ENCODE results near the gene ID4.

ID4 gene, protein sequence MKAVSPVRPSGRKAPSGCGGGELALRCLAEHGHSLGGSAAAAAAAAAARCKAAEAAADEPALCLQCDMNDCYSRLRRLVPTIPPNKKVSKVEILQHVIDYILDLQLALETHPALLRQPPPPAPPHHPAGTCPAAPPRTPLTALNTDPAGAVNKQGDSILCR

GRCh38 chr6:19836799-19837510, at the start of gene ID4:
Gene ID4, plus strand, starts transcription at chr6:19837370. Its CDS starts 385 bp downstream, at chr6:19837755.
- peak; percentile 74 for FAIRE-seq

DNA sequence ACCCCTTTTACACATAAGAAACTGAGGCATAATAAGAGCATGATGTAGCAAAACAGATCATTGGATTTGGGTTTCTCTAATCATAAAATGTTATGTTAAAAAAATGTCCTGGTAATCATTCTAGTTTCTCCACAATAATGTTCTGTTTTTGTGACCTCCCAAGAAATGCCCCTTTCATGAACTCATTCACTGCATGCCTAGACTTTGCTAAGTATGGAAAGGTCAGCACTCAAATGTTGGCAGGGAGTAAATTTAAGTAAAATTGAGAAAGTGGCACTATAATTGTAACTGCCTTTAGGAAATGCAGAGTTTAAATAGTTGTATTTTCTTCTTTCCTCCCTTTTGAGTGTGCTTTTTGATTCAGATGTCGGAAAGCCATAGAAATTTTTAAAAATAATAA, 48.5 kb upstream of the ID4 start:
- FAIRE-seq = no peak

DNA sequence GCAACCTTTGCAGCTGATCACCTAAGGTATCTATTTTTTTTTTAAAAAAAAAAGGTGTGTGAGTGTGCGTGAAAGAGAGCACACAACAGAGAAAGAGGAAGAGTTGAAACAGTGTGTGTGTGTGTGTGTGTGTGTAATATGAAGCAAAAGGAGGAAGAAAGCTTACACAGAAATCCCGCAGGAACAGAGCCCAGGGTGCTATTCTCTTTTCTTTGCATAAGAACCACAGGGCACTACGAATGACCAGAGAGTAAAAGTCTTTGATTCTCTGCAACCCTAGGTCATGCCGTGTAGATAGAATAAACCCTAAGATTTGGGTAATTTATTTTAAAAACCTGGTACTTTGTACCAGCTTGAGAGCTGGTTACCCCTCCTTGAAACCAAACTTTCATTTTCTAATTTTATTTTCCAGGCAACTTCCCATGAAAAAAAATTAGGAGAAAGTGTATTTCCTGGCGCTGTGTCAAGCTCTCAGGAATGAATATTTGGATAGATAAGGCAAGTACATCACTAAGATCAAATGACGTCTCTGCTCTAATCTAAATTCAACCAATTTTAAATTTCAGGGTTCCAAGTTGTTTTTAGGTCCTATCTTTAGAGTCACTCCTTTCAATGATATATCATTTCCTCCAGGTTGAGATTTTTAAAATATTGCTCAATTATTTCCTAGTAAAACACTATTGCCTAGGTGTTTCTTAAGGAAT, 47.9 kb upstream of the ID4 start:
- no peak for FAIRE-seq

DNA sequence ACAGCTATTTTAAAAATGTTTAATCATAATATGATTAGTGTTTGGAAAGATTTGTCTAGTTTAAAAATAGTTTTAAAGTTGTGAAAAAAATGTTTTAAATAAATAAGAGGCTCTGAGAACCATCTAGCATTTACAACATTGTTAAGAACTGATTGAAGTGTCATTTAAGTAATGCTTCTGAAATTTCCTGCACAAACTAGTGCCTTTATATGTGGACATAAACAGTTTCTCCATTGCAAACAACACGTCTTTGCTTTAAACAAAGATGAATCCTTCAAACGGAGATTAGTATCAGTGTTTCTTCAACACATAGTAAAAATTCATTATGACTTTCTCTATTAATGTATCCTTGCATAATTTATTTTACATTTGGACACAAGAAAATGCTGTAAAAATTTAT, 45.9 kb upstream of the ID4 start:
- no peak for FAIRE-seq

DNA sequence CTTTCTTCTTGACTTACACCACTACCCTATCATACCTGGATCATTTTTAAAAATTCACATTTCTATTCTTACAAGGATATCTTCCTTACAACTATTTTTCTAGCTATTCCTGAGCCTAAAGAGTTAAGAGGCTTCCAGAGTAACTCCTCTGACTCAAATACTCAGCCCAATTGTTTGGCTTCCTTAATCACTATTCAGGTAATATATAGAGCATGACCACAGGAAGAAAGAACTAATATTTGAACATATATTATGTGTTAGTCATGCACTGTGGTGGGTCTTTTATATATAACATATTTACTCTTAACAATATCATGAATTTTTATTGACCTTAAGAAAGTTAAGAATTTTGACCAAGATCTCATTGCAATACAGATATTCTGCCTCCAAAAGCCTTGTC, 42.0 kb upstream of the ID4 start:
- FAIRE-seq = peak; percentile 33

DNA sequence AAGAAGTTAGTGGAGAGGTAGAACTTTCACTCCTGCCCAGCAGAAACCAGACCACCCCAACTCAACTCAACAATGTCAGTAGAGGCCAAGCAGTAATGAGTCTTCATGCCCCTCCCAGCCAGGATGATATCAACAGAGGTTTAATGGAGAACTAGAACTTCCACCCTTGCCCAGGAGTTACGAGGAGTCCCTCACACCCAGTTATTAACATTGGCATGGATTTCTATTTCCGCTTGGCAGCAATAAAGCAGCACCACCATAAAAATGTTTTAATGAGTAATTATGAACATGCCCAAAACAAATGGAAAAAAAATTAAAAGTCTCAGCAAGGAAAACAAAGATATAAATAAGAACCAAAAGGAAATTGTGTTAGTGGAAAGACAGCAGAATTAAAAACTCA, 40.7 kb upstream of the ID4 start:
- FAIRE-seq = no peak

GRCh38 chr6:19798362-19798761, 38.8 kb upstream of the ID4 start:
- FAIRE-seq = no peak

GRCh38 chr6:19802656-19803055, 34.5 kb upstream of the ID4 start:
- FAIRE-seq = no peak

DNA sequence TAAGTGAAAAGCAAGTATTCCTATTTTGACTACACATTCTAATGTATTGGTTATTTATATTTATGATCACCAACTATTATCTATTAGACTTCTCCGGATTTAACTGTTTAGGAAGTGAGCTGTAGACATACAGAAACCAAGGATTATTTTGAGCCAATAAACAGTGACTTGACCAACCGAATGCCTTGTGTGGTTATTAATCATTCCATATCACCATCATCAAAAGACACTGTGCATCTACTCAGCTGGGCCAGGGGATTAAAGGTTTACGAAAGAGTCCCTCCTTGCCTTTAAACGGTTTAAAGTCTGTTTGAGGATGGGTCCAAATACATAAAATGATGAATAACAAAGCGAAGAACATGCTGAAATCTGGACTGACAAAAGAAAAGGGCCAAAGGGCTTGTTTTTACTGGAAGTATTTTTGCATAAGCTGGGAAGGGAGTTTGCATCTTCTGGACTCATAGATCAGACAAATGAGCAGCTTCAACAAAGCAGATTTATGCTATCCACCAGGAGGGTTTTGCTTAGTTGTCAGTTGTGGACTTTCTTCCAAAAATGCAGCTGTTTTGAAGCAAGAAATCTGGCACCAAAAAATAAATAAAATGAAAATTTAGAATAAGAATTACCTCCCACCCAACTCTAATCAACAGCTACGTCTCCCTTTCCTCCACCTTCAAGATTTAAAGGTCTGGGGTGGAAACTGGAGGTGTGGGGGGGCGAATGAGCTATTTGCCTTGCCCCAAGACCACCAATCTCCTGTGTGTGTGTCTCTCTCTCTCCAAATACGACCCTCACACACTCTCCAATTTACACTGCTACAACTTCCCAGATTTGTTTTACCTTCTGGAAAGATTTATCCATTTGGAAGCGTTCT, 33.6 kb upstream of the ID4 start:
- peak; percentile 98 for FAIRE-seq

- FAIRE-seq = peak; percentile 53
These were observed 32.7 kb upstream of the ID4 start for GRCh38 chr6:19804205-19805128.

DNA sequence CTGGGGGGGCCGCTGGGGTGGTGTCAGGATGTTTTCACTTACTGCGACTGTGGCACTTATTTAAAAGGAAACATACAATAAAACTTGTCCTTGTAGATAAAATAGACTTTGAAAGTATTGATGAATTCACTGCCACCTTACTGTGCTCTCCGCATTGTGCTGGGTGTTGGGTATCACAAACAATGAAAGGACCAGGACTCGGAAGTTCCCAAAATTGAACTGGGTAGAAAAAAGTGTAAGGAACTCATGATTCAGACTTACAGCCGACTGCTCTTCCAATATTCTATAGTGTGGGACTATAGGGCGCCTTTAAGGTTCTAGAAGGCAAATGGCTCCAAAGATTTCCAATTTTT, 32.1 kb upstream of the ID4 start:
- no peak for FAIRE-seq

DNA sequence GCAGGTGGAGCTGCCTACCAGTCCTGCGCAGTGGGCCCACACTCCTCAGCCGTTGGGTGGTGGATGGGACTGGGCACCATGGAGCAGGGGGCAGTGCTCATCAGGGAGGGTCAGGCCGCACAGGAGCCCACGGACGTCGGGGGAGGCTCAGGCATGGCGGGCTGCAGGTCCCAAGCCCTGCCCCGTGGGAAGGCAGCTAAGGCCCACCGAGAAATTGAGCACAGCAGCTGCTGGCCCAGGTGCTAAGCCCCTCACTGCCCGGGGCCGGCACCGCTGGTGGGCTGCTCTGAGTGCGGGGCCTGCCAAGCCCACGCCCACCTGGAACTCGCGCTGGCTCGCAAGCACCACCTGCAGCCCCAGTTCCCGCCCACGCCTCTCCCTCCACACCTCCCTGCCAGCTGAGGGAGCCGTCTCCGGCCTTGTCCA, 30.2 kb upstream of the ID4 start:
- FAIRE-seq = no peak

- FAIRE-seq = no peak
These were observed 25.6 kb upstream of the ID4 start for GRCh38 chr6:19811397-19812079.

GRCh38 chr6:19812512-19813119, 24.6 kb upstream of the ID4 start:
- FAIRE-seq = no peak

GRCh38 chr6:19818805-19819204, 18.4 kb upstream of the ID4 start:
- no peak for FAIRE-seq

- no peak for FAIRE-seq
These were observed 12.9 kb upstream of the ID4 start for GRCh38 chr6:19824058-19824807.

DNA sequence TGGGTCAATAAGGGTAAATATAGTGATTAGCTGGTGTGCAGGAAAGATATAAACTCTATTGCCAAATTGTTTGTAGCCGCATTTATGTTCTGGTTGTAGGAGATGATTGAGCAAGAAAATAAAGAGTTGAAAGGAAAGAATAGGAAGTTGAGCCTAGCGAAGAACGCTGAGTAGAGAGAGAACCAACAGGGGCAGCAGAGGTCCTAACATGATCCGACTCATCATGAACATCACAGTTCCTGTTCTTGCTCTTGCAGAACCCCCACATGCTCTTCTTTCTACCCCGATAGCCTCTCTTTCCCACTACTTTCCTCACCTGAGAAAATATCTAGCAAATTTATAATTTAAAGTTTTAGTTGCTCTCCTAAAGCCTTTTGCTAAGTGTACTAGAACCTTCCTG, 9.9 kb upstream of the ID4 start:
- no peak for FAIRE-seq

DNA sequence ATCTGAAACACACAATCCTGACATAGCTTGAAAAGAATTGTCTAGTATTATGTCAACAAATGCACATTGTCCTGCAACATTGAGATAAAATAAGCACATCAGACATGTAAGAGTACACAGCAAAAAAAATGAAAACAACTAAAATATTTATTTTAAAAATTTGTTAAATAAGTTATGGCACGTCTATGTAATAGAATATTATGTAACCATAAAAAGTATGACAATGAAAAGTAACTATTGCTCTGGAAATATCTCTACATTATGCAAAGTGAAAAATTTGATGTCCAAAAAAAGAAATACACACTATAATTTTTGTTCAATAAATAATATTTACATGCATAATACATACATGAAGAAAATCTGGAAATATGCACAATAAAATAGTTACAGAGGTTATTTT, 9.3 kb upstream of the ID4 start:
- peak; percentile 23 for FAIRE-seq

DNA sequence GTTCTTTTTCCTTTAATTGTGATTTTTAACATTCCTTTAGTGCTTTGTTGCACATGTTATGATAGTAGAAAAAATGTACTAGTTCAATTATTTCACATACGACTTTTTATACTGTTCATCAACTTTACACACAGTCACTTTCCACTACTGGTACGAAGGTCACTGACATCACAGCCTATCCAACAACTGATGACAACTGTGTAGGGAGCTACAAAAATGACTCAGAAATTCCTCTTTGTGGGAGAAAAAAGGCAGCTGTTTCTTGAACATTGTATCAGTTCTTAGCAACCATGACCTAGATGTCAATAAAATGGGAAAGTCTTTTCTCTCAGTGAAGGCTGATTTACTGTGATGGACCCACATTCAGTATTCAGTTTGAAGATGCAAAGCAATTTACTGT, 7.0 kb upstream of the ID4 start:
- FAIRE-seq = no peak

DNA sequence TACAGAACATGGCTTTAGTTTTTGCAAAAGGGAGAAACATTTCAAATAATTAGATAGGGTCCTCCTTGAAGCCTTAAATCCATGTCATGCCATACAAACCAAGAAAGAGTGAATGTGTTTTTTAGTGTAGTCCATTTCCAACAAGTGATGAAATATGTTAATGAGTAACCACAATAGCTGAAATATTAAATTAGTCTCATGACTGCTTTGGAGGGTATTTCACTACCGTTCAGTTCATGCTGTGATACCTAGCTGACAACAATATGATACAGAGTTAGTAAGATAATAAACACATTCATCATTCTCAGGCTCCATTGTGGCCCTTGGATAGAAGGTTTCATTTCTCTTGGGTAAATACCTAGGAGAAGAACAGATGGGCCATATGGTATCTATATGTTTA, 5.8 kb upstream of the ID4 start:
- no peak for FAIRE-seq

Data from endometrium (tissue), 2 donors.